ENCODE results near the gene INPP5A. TPM values are rescaled to one million over a fixed set of nuclear protein-coding genes. Genes with fewer than 3 reads are reported as not detected.

The INPP5A gene
- total and polyA plus RNA-seq, 2 of the 13 experiments (the other 11 are each of a cell fraction or from before 2014, with no cell fraction given): 17.5 to 37.9 TPM

GRCh38 chr10:132798876-132799275 lies 261.3 kb downstream of the INPP5A start:
- Histone ChIP-seq H3K9ac (ENCODE audit: insufficient read depth, low read depth, low read length) (no peak overlapping the region), H2AFZ (ENCODE audit: low read length) (no peak overlapping the region), H3K36me3 (replicated peaks in 1 of 2; ENCODE audit: control insufficient read depth in 1 of 2, insufficient read depth in 2 of 2, low read length in 2 of 2) (no peaks in the 10 kb centered on the region), H3K27me3 (ENCODE audit: control insufficient read depth in 1 of 2, insufficient read depth in 2 of 2, low read length in 2 of 2) (peaks cover 6 to 45% of the 10 kb centered on the region in 2 experiments), H3K27ac (ENCODE audit: extremely low read length, insufficient read depth, low read length) (no peak overlapping the region), H4K20me1 (ENCODE audit: insufficient read depth, low read length) (no peaks in the 10 kb centered on the region), H3K4me1 (ENCODE audit: insufficient read depth, low read length) (no peaks in the 10 kb centered on the region), H3K4me2 (ENCODE audit: low read depth, low read length) (no peak overlapping the region), H3K9me3 (ENCODE audit: low read length) (no peaks in the 10 kb centered on the region), H3K4me3 (replicated peaks in 1 of 3; ENCODE audit: insufficient read depth in 1 of 3, low read depth in 2 of 3, low read length in 3 of 3) (no peak overlapping the region), H3K79me2 (ENCODE audit: insufficient read depth, low read length) (no peaks in the 10 kb centered on the region)
- no peak for FAIRE-seq
- ATAC-seq: no peak
- ChIA-PET CTCF (ENCODE audit: low intra/inter-chr PET ratio, low total read pairs) (no interaction called here), POLR2A (no interaction called here)
- intact Hi-C loops (cut with micrococcal nuclease; ENCODE audit: unreplicated experiment) (no loop called here), in situ Hi-C loops (cut with HindIII; ENCODE audit: extremely low pct_ligation_motif_present, low pct_unique_long_range_greater_than_20kb) (no loop called here)
- no peak for DNase-seq (ENCODE audit: low spot score)
- TF ChIP-seq ZNF180 (CRISPR knock-in tag; IDR thresholded peaks at IDR 0.05; ENCODE audit: borderline replicate concordance, low read depth): no peak
- 6% methylated on average over 3 of the region's 15 CpGs for WGBS (ENCODE audit: low lambda C conversion rate)
- BruUV-seq (replicated peaks): no TSS peak

- FAIRE-seq (no peak), DNase-seq (ENCODE audit: low spot score) (no peak), ATAC-seq (peak; percentile 15; the same call in 1 of the 3 replicates)
- Histone ChIP-seq H3K4me2 (ENCODE audit: low read depth, low read length) (no peak overlapping the region), H3K9ac (ENCODE audit: insufficient read depth, low read depth, low read length) (no peak overlapping the region), H3K36me3 (replicated peaks in 1 of 2; ENCODE audit: control insufficient read depth in 1 of 2, insufficient read depth in 2 of 2, low read length in 2 of 2) (no peaks in the 10 kb centered on the region), H3K79me2 (ENCODE audit: insufficient read depth, low read length) (no peaks in the 10 kb centered on the region), H4K20me1 (ENCODE audit: insufficient read depth, low read length) (no peaks in the 10 kb centered on the region), H3K27me3 (ENCODE audit: control insufficient read depth in 1 of 2, insufficient read depth in 2 of 2, low read length in 2 of 2) (peaks cover 3 to 42% of the 10 kb centered on the region in 2 experiments; a peak in 3 of 5 replicates), H3K4me3 (replicated peaks in 1 of 3; ENCODE audit: insufficient read depth in 1 of 3, low read depth in 2 of 3, low read length in 3 of 3) (no peak overlapping the region), H3K4me1 (ENCODE audit: insufficient read depth, low read length) (no peaks in the 10 kb centered on the region), H3K9me3 (ENCODE audit: low read length) (no peaks in the 10 kb centered on the region), H2AFZ (ENCODE audit: low read length) (no peak overlapping the region), H3K27ac (ENCODE audit: extremely low read length, insufficient read depth, low read length) (no peak overlapping the region)
- ChIA-PET CTCF (ENCODE audit: low intra/inter-chr PET ratio, low total read pairs) (no interaction called here), POLR2A (no interaction called here)
- no TSS peak for BruUV-seq (replicated peaks)
- no CpG with 5 or more reads among the region's 11 CpGs for WGBS (ENCODE audit: low lambda C conversion rate)
- in situ Hi-C loops (cut with HindIII; ENCODE audit: extremely low pct_ligation_motif_present, low pct_unique_long_range_greater_than_20kb) (loop anchor here (5.0 kb wide), 1 partner anchor 148 kb away; no protein-coding TSS in a partner anchor), intact Hi-C loops (cut with micrococcal nuclease; ENCODE audit: unreplicated experiment) (no loop called here)
- TF ChIP-seq ELF3 (CRISPR knock-in tag; IDR thresholded peaks at IDR 0.05) (no peak), FOSL1 (CRISPR knock-in tag; IDR thresholded peaks at IDR 0.05; ENCODE audit: borderline replicate concordance) (no peak), NKX3-1 (CRISPR knock-in tag; IDR thresholded peaks at IDR 0.05) (no peak), AHDC1 (CRISPR knock-in tag; IDR thresholded peaks at IDR 0.05; ENCODE audit: borderline replicate concordance) (no peak), ZNF737 (CRISPR knock-in tag; IDR thresholded peaks at IDR 0.05; ENCODE audit: borderline replicate concordance) (no peak), ZNF790 (CRISPR knock-in tag; IDR thresholded peaks at IDR 0.05; ENCODE audit: borderline replicate concordance) (no peak), SMARCE1 (IDR thresholded peaks at IDR 0.05; ENCODE audit: borderline replicate concordance) (no peak), SIX4 (CRISPR knock-in tag; IDR thresholded peaks at IDR 0.05) (no peak), FUBP1 (CRISPR knock-in tag; IDR thresholded peaks at IDR 0.05; ENCODE audit: borderline replicate concordance) (no peak), SP5 (CRISPR knock-in tag; IDR thresholded peaks at IDR 0.05; ENCODE audit: borderline replicate concordance, low read depth) (no peak), CCDC6 (CRISPR knock-in tag; IDR thresholded peaks at IDR 0.05) (no peak)
Measured at GRCh38 chr10:132799865-132800264, 262.3 kb downstream of the INPP5A start.

Data from HepG2 (cell line).